ENCODE data around the gene SIDT1.

Gene SIDT1

DNA sequence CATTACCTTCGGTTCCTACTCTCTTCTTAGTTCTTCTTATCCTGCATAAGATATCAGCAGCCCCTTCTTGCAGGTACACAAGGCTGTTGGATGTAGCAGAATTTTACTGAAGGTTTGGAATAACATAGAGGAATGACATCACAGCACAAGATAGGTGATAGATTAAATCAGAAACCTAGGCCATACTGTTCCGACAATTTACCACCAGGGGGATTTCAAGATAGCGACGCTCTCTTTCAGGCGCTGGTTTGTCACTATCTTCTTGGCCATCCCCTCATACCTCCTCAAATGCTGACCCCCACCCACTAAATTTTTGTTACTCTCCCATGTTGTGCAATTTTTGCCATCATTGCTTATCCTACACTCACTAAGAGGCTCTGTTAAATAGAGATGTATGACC, 3.5 kb downstream of the SIDT1 start:
- Histone ChIP-seq H2AK5ac (ENCODE audit: low read length) (no peak overlapping the region), H4K5ac (ENCODE audit: low read length) (no peak overlapping the region), H4K8ac (ENCODE audit: low read depth, low read length) (no peak overlapping the region), H3K56ac (ENCODE audit: low read length) (no peak overlapping the region), H3K27ac (ENCODE audit: low read depth, low read length) (no peak overlapping the region), H3K79me1 (ENCODE audit: low read length) (no peaks in the 10 kb centered on the region), H3K4ac (ENCODE audit: low read depth, low read length) (no peak overlapping the region), H3K27me3 (ENCODE audit: insufficient read depth, low read length, poor library complexity) (peaks cover 30% of the 10 kb centered on the region), H2BK15ac (replicated peaks; ENCODE audit: low read depth) (no peak overlapping the region), H2BK5ac (ENCODE audit: low read length) (no peak overlapping the region), H3K36me3 (ENCODE audit: control insufficient read depth, insufficient read depth, low read length) (no peaks in the 10 kb centered on the region), H2BK120ac (ENCODE audit: low read depth, low read length) (no peak overlapping the region), H3K18ac (ENCODE audit: low read length) (no peak overlapping the region), H3K4me3 (ENCODE audit: low read length) (no peak overlapping the region), H3K4me2 (ENCODE audit: low read length) (no peak overlapping the region), H3K79me2 (ENCODE audit: control insufficient read depth, insufficient read depth, low read length) (no peaks in the 10 kb centered on the region), H3K23ac (ENCODE audit: low read length) (no peak overlapping the region), H3K9ac (ENCODE audit: low read length) (no peak overlapping the region), H3K4me1 (ENCODE audit: control insufficient read depth, low read depth, low read length) (no peaks in the 10 kb centered on the region)
- no CpG with 5 or more reads among the region's 5 CpGs for WGBS (ENCODE audit: extremely low coverage, insufficient coverage, low lambda C conversion rate)
- DNase-seq, result peak; percentile 60

DNA sequence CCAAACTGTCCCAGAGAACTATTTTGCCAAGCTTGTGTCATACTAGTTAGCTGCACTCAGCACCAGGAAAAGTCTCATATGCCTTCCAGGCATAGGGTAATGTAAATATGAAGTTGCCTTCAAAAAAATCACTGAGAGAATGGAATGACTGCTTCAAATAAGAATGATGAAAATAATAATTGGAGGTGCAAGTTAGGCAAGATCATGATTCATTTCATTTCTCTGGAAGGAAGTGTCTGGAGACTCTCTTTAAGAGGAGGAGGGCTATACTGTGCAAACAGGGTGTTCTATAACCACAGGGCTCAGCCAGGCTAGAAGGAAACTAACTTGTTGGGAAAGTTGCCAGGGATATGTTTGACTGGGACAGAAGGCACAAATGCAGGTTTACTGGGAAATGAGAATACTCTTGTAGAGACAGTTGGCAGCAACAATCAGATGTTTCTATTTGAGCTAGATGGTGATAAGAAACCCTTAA, 4.3 kb downstream of the SIDT1 start:
- Histone ChIP-seq H3K27ac (ENCODE audit: low read depth, low read length) (no peak overlapping the region), H3K4ac (ENCODE audit: low read depth, low read length) (no peak overlapping the region), H3K27me3 (ENCODE audit: insufficient read depth, low read length, poor library complexity) (peaks cover 27% of the 10 kb centered on the region), H3K23ac (ENCODE audit: low read length) (no peak overlapping the region), H3K18ac (ENCODE audit: low read length) (no peak overlapping the region), H3K56ac (ENCODE audit: low read length) (no peak overlapping the region), H4K8ac (ENCODE audit: low read depth, low read length) (no peak overlapping the region), H3K4me3 (ENCODE audit: low read length) (no peak overlapping the region), H3K36me3 (ENCODE audit: control insufficient read depth, insufficient read depth, low read length) (no peaks in the 10 kb centered on the region), H4K5ac (ENCODE audit: low read length) (no peak overlapping the region), H2BK120ac (ENCODE audit: low read depth, low read length) (no peak overlapping the region), H3K79me1 (ENCODE audit: low read length) (no peaks in the 10 kb centered on the region), H3K79me2 (ENCODE audit: control insufficient read depth, insufficient read depth, low read length) (no peaks in the 10 kb centered on the region), H3K4me2 (ENCODE audit: low read length) (no peak overlapping the region), H2BK5ac (ENCODE audit: low read length) (no peak overlapping the region), H3K9ac (ENCODE audit: low read length) (no peak overlapping the region), H3K4me1 (ENCODE audit: control insufficient read depth, low read depth, low read length) (no peaks in the 10 kb centered on the region), H2BK15ac (replicated peaks; ENCODE audit: low read depth) (no peak overlapping the region), H2AK5ac (ENCODE audit: low read length) (no peak overlapping the region)
- no peak for DNase-seq

DNA sequence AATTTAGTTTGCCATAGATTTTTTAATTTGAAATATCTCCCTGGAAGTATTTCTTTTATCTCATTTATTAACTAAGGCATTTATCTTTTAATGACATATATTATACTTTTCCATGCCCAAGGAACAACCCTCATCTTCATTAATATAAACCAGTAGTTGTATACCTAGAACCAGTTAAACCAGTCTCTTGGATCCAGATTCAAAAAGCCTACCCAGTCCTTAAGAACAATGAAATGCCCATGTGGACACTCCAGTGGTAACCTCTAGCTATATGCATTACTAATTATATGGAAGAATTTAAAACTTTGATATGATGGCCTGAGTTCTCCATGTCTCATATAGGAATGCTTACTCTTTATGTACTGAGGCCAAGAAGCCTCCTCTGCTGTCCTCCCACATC, 4.8 kb downstream of the SIDT1 start:
- DNase-seq, result no peak
- Histone ChIP-seq H2AK5ac (ENCODE audit: low read length) (no peak overlapping the region), H4K8ac (ENCODE audit: low read depth, low read length) (no peak overlapping the region), H3K18ac (ENCODE audit: low read length) (no peak overlapping the region), H3K4me1 (ENCODE audit: control insufficient read depth, low read depth, low read length) (no peaks in the 10 kb centered on the region), H3K9ac (ENCODE audit: low read length) (no peak overlapping the region), H2BK5ac (ENCODE audit: low read length) (no peak overlapping the region), H4K5ac (ENCODE audit: low read length) (no peak overlapping the region), H3K4me3 (ENCODE audit: low read length) (no peak overlapping the region), H3K27ac (ENCODE audit: low read depth, low read length) (no peak overlapping the region), H3K4me2 (ENCODE audit: low read length) (no peak overlapping the region), H3K56ac (ENCODE audit: low read length) (no peak overlapping the region), H3K79me2 (ENCODE audit: control insufficient read depth, insufficient read depth, low read length) (no peaks in the 10 kb centered on the region), H3K36me3 (ENCODE audit: control insufficient read depth, insufficient read depth, low read length) (no peaks in the 10 kb centered on the region), H3K23ac (ENCODE audit: low read length) (no peak overlapping the region), H2BK120ac (ENCODE audit: low read depth, low read length) (no peak overlapping the region), H3K27me3 (ENCODE audit: insufficient read depth, low read length, poor library complexity) (peaks cover 23% of the 10 kb centered on the region), H3K79me1 (ENCODE audit: low read length) (no peaks in the 10 kb centered on the region), H3K4ac (ENCODE audit: low read depth, low read length) (no peak overlapping the region), H2BK15ac (replicated peaks; ENCODE audit: low read depth) (no peak overlapping the region)

DNA sequence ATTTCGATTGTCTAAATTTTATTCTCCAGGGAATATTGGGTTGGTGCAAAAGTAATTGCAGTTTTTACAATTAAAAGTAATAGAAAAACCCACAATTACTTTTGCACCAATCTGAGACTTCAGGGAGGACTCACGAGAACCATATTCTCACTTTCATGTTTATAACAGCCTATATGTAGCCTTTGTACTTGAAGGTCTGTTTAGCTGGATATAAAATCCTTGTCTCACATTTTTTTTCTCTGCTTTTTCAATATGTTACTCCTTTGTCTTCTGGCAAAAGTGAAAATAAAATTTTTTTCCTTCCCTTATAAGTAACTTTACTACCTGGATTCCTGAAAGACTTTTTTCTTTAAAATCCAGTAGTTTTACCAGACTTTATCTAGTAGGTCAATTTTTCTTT, 9.2 kb downstream of the SIDT1 start:
- no peaks in the 10 kb centered on the region for H3K79me1 ChIP-seq (ENCODE audit: low read length)
- no peak overlapping the region for H4K8ac ChIP-seq (ENCODE audit: low read depth, low read length)
- H3K9ac ChIP-seq (ENCODE audit: low read length), result no peak overlapping the region
- no peak overlapping the region for H4K5ac ChIP-seq (ENCODE audit: low read length)
- no peaks in the 10 kb centered on the region for H3K27me3 ChIP-seq (ENCODE audit: insufficient read depth, low read length, poor library complexity)
- H2BK15ac ChIP-seq (replicated peaks; ENCODE audit: low read depth), result no peak overlapping the region
- no peak overlapping the region for H3K56ac ChIP-seq (ENCODE audit: low read length)
- no peak overlapping the region for H3K4ac ChIP-seq (ENCODE audit: low read depth, low read length)
- no peak overlapping the region for H3K27ac ChIP-seq (ENCODE audit: low read depth, low read length)
- no peak overlapping the region for H3K23ac ChIP-seq (ENCODE audit: low read length)
- DNase-seq, result no peak
- H3K36me3 ChIP-seq (ENCODE audit: control insufficient read depth, insufficient read depth, low read length), result no peaks in the 10 kb centered on the region
- H3K4me3 ChIP-seq (ENCODE audit: low read length), result no peak overlapping the region
- H2BK120ac ChIP-seq (ENCODE audit: low read depth, low read length), result no peak overlapping the region
- H3K18ac ChIP-seq (ENCODE audit: low read length), result no peak overlapping the region
- no peaks in the 10 kb centered on the region for H3K4me1 ChIP-seq (ENCODE audit: control insufficient read depth, low read depth, low read length)
- WGBS (ENCODE audit: extremely low coverage, insufficient coverage, low lambda C conversion rate), result no CpG with 5 or more reads among the region's 2 CpGs
- no peak overlapping the region for H2BK5ac ChIP-seq (ENCODE audit: low read length)
- no peak overlapping the region for H3K4me2 ChIP-seq (ENCODE audit: low read length)
- no peaks in the 10 kb centered on the region for H3K79me2 ChIP-seq (ENCODE audit: control insufficient read depth, insufficient read depth, low read length)
- H2AK5ac ChIP-seq (ENCODE audit: low read length), result no peak overlapping the region

DNA sequence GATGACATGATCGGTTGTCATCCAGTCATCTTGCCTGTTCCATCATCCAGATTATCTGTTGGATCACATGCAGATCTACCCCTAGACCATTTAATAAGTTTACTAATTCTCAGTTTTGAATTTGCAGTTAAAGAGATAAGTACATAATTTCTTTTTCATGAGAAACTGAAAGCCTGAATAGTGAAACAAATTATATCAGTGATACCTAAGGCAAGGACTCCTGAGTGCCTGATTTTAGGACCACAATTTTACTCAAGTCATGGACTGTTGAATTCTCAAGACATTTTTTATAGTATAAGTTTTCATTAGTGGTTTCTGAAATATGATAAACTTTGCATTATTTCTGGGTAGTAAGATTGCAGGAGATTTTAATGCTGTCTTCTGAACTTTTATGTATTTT, 13.2 kb downstream of the SIDT1 start:
- no peaks in the 10 kb centered on the region for H3K79me2 ChIP-seq (ENCODE audit: control insufficient read depth, insufficient read depth, low read length)
- H3K23ac ChIP-seq (ENCODE audit: low read length), result no peak overlapping the region
- H4K8ac ChIP-seq (ENCODE audit: low read depth, low read length), result no peak overlapping the region
- no peak overlapping the region for H3K27ac ChIP-seq (ENCODE audit: low read depth, low read length)
- H3K4ac ChIP-seq (ENCODE audit: low read depth, low read length), result no peak overlapping the region
- H4K5ac ChIP-seq (ENCODE audit: low read length), result no peak overlapping the region
- no peak overlapping the region for H2BK15ac ChIP-seq (replicated peaks; ENCODE audit: low read depth)
- no peak for DNase-seq
- H2AK5ac ChIP-seq (ENCODE audit: low read length), result no peak overlapping the region
- H3K18ac ChIP-seq (ENCODE audit: low read length), result no peak overlapping the region
- H3K27me3 ChIP-seq (ENCODE audit: insufficient read depth, low read length, poor library complexity), result no peaks in the 10 kb centered on the region
- H3K36me3 ChIP-seq (ENCODE audit: control insufficient read depth, insufficient read depth, low read length), result no peaks in the 10 kb centered on the region
- H3K4me2 ChIP-seq (ENCODE audit: low read length), result no peak overlapping the region
- no peak overlapping the region for H3K56ac ChIP-seq (ENCODE audit: low read length)
- no peak overlapping the region for H2BK120ac ChIP-seq (ENCODE audit: low read depth, low read length)
- H3K4me1 ChIP-seq (ENCODE audit: control insufficient read depth, low read depth, low read length), result no peaks in the 10 kb centered on the region
- H3K9ac ChIP-seq (ENCODE audit: low read length), result no peak overlapping the region
- WGBS (ENCODE audit: extremely low coverage, insufficient coverage, low lambda C conversion rate), result no CpG with 5 or more reads among the region's 1 CpG
- no peak overlapping the region for H3K4me3 ChIP-seq (ENCODE audit: low read length)
- H3K79me1 ChIP-seq (ENCODE audit: low read length), result no peaks in the 10 kb centered on the region
- no peak overlapping the region for H2BK5ac ChIP-seq (ENCODE audit: low read length)

DNA sequence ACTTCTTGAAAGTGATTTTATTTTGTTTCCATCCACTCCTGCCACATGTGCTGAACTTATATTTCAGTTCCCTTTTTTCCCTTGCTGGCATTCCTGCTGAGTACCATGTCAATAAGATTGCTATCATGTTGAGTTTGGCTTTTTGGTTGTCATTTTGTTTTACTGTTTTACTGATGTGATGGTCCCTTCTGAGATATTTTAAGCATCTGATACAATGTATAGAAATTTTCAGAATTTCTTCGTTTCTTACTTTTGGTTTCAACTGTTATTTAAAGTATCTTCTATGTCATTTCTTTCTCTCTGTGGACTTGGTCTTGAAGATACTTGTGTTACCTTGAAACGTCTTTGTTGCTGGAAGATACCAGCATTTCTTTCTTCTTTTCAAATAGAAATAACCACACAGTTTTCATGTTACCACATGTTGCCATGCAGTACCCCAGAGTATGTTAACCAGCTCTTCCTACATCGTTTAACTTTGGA, 14.1 kb downstream of the SIDT1 start:
- Histone ChIP-seq H3K79me2 (ENCODE audit: control insufficient read depth, insufficient read depth, low read length) (no peaks in the 10 kb centered on the region), H3K23ac (ENCODE audit: low read length) (no peak overlapping the region), H2AK5ac (ENCODE audit: low read length) (no peak overlapping the region), H3K56ac (ENCODE audit: low read length) (no peak overlapping the region), H3K4me2 (ENCODE audit: low read length) (no peak overlapping the region), H2BK15ac (replicated peaks; ENCODE audit: low read depth) (no peak overlapping the region), H2BK120ac (ENCODE audit: low read depth, low read length) (no peak overlapping the region), H3K4ac (ENCODE audit: low read depth, low read length) (no peak overlapping the region), H3K4me3 (ENCODE audit: low read length) (no peak overlapping the region), H3K18ac (ENCODE audit: low read length) (no peak overlapping the region), H4K8ac (ENCODE audit: low read depth, low read length) (no peak overlapping the region), H3K27ac (ENCODE audit: low read depth, low read length) (no peak overlapping the region), H3K79me1 (ENCODE audit: low read length) (no peaks in the 10 kb centered on the region), H3K9ac (ENCODE audit: low read length) (no peak overlapping the region), H4K5ac (ENCODE audit: low read length) (no peak overlapping the region), H3K27me3 (ENCODE audit: insufficient read depth, low read length, poor library complexity) (no peaks in the 10 kb centered on the region), H2BK5ac (ENCODE audit: low read length) (no peak overlapping the region), H3K4me1 (ENCODE audit: control insufficient read depth, low read depth, low read length) (no peaks in the 10 kb centered on the region), H3K36me3 (ENCODE audit: control insufficient read depth, insufficient read depth, low read length) (no peaks in the 10 kb centered on the region)
- no CpG with 5 or more reads among the region's 3 CpGs for WGBS (ENCODE audit: extremely low coverage, insufficient coverage, low lambda C conversion rate)
- no peak for DNase-seq
